ENCODE data around the gene PDE11A.

The PDE11A gene

DNA sequence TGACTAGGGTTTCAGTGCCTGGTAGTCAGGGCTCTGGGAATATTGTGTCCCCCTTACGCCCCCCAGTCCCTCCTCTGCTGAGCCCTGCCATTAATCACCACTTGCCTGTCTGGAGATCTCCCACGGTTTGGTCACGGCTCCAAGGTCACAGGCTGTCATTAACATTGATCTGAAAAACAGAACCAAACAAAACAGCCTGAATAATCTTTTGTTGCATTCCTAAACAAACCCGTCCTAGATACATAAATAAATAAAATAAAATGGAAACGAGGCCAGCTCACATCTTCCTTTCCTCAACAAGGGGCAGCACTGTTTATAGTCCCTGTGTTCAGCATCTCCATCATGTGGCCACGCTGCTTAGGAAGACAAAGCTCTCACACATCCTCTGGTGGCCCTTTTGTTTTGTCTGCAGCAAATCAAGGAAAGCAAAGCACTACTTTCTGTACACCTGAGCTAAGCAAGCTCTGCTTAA is 397.2 kb downstream of the PDE11A start:
- DNase-seq (ENCODE audit: extremely low read depth in 1 of 2, low read depth in 1 of 2), result no peak

- DNase-seq (ENCODE audit: extremely low read depth in 1 of 2, low read depth in 1 of 2), result no peak
Observed at GRCh38 chr2:177673602-177674595, 398.7 kb downstream of the PDE11A start.

DNA sequence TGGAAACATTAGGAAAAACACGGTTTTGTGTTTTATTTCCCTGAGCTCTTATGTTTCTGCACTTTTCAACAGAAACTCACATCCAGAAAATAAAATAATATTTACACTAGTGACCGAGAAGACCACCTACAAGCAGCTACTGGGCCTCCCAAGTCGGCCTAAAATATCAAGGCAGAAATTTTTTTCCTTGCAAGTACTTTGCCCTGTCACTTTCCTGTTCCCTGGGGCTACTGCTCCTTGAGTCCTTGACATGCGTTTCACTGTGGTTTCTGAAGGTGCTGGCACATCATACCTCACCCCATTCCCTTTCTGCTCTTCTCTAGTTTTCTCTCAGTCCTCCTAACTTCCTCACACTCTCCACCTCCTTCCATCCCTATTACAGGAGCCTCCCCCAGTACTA is 400.9 kb downstream of the PDE11A start:
- no peak for DNase-seq (ENCODE audit: extremely low read depth in 1 of 2, low read depth in 1 of 2)

DNA sequence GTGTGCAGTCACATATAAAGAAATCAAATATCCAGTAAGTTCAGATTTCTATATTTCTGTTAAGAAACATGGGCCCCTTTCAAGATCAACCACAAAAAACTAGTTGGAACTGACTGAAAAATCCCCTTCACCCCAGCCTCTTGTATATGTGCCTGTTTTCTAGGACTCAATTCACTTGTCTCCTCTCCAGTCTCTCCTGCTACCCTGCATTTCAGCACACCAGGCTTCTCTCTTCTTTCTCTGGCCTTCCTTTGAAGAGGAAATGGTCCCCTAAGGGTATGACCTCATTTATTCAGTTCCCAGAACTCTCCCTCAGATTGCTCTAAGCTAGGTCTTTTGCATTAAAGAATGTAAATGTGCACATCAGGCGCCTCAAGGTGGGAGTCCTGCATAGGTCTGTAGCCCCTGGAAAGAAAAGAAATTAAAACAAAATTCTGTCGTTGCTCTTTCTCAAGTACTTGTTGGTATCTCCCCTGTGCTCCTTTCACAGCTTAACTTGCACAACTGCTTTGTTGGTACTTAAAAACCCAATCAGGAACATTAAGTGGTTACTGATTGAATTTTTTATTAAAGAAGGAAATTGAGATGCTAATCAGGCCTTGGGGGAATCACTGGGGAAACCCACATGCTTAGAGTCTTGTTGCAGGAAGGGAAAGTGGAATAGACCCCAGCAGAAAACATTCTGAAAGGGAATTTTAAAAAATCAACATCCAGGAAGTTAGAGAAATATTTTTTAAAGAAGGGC is 401.6 kb downstream of the PDE11A start:
- DNase-seq (ENCODE audit: extremely low read depth in 1 of 2, low read depth in 1 of 2), result no peak

GRCh38 chr2:177669625-177670330 is 402.8 kb downstream of the PDE11A start:
- no peak for DNase-seq (ENCODE audit: extremely low read depth in 1 of 2, low read depth in 1 of 2)

- no peak for DNase-seq (ENCODE audit: extremely low read depth in 1 of 2, low read depth in 1 of 2)
Observed at GRCh38 chr2:177669201-177669600, 403.4 kb downstream of the PDE11A start.

GRCh38 chr2:177668617-177669016 is 404.0 kb downstream of the PDE11A start:
- no peak for DNase-seq (ENCODE audit: extremely low read depth in 1 of 2, low read depth in 1 of 2)

DNA sequence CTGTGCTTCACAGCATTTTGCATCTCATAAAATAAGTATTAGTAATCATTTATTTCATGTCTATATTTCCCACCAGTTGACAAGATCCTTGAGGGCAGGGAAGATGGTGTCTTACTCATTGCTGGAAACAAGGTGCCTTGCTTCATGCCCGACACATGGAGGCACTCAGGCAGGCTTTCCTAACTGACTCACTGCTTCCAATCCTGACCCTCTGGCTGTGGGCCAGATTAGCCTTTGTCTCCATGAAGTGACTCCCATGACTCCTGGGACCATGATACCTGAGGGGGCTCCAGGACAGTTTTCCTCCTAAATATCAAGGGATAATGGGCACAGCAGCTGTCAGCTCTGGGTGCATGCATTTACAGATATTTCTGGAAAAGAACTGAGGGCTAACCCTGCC is 405.0 kb downstream of the PDE11A start:
- DNase-seq (ENCODE audit: extremely low read depth in 1 of 2, low read depth in 1 of 2), result no peak

- DNase-seq (ENCODE audit: extremely low read depth in 1 of 2, low read depth in 1 of 2), result no peak
Observed at GRCh38 chr2:177666408-177666807, 406.2 kb downstream of the PDE11A start.

DNA sequence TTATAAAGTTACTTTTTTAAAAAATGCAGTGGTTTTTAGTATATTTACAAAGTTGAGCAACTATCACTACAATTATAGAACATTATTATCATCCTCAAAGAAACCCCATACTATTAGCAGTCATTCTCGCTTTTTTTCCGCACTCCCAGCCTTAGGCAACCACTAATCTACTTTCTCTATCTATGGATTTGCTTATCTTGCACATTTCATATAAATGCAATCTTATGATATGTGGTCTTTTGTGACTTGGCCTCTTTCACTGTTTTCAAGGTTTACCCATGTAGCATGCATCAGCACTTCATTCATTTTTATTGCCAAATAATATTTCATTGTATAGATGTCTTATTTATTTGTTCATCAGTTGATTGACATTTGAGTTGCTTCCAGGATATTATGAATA is 406.6 kb downstream of the PDE11A start:
- no peak for DNase-seq (ENCODE audit: extremely low read depth in 1 of 2, low read depth in 1 of 2)

GRCh38 chr2:177665328-177665727 is 407.2 kb downstream of the PDE11A start:
- DNase-seq (ENCODE audit: extremely low read depth in 1 of 2, low read depth in 1 of 2), result no peak

- no peak for DNase-seq (ENCODE audit: extremely low read depth in 1 of 2, low read depth in 1 of 2)
Observed at GRCh38 chr2:177662895-177663294, 409.7 kb downstream of the PDE11A start.

DNA sequence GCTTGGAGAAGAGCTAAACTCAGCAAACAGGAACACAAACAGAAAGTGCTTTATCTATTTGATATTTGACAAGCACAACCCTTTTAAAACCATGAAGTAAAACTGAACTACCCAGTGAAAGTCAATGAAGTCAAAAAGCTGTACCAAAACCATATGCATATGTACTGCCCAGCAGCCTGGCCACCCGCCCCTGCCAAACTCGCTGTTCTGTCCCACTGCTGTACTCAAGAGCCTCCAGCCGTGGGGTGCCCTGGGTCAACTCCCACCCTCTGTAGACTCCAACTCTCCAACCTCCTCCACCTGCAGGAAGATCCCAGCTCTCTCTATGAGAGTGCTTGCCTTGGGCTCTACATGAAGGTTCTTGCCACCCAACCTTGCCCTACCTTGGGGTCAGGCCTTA is 411.8 kb downstream of the PDE11A start:
- DNase-seq (ENCODE audit: extremely low read depth in 1 of 2, low read depth in 1 of 2), result no peak

DNA sequence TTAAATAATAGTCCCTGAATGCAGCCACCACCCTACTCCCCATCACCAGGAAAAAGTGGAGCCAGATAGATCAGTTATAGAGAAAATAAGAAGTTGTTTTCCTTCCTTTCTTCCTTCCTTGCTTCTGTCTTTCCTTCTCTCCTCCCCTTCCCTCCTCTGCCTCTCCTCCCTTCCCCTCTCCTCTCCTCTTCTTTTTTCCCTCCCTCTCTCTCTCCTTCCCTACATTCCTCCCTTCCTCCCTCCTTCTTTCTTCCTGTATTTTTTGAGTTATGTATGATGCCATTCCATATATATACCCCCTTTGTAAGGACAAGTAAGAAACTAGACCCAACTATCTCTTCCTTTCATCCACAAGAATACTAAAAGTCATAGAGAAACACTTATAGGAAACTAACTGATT is 414.3 kb downstream of the PDE11A start:
- no peak for DNase-seq (ENCODE audit: extremely low read depth in 1 of 2, low read depth in 1 of 2)

DNA sequence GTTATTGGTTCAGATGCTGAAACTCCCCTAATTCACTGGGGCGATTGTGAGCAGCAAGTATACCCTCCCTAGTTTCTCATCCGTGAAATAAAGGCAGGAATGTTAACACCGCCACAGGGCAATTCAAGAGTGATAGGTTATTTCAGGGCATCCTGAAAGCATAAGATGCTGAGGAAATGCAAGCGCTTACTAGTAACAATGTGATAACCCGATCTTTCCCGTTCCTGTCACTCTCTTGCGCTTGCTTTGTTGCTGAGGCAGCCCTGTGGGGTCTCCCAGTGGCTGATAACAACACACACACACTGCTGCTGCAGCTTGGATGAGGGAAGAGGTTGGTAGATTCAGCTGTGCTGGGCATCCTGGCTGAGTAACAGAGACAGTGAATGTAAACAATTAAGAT is 420.7 kb downstream of the PDE11A start:
- no peak for DNase-seq (ENCODE audit: extremely low read depth in 1 of 2, low read depth in 1 of 2)

DNA sequence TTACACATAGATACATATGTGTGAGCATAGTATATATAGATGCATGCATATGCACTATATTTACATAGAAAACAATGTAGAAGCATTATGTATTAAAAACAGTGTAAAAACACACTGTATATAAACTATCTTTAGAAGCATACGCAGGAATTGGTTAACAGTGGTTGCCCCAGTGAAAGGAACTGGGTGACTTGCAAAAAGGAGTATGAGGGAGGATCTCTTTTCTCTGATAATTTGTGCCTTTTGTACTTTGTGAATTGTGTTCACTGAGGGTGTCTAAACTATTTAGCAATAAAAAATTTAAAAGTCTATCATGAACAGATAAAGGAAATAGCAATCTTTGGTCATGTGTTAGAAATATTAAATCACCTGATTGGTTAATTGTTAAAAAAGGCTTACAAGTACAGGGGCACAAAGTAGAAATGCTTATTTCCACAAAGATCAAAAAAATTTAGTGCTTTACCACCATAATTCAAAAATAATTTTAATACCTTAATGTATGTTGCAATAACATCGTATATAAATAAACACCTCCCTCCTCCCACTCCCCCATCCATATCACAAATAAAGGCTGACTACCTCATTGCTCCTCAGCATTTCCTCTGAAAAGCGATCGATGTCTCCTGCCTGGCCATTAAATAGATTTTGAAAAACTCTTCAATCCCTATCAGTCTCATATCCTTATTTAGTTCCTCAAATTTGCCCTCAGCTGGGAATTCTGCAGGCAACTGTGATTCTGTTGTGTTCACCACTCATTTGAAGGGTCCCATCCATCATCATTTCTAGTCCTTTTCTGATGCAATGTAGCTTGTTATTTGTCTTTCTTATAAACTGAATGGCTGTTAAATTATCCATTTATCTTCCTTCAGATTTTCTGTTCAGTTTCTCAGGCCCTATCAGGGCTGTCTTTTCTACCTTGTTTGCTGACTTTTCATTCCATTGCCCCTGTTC is 422.7 kb downstream of the PDE11A start:
- no peak for DNase-seq (ENCODE audit: extremely low read depth in 1 of 2, low read depth in 1 of 2)

DNA sequence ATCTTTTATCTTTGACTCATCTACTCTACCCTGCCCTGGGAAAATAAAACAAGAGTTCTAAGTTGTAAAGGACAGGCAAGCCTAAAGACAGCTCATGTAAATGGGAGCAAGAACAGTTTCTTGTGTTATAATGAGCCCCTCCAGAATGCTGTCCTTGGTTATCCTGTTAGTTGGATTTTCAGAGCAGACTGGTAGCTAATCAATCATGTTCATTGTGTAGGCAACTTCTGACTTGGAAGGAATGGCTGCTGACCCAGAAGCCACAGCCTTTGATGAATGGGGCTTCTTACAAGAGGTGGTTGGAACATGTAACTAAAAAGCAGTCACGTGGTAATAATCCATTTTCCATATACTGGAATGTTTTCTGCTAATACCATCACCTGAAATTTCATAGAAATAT is 425.8 kb downstream of the PDE11A start:
- no peak for DNase-seq (ENCODE audit: extremely low read depth in 1 of 2, low read depth in 1 of 2)

DNA sequence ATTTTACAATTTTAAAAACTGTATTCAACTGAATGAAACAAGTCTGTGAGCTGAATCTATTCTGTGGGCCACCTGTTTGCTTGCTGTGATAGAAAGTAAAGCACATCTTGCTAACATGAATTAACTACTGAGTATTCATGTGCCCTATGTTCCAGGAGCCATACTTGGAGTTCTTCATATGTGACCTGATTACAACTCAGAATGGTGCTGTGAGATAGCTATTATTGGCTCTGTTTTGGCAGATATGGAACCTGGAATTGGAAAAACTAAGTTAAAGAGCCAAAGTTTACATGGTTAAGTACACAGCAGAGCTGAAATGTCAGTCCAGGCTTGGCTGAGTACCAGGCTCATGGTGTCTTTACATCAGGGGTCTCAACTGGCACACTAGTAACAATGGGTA is 426.3 kb downstream of the PDE11A start:
- DNase-seq (ENCODE audit: extremely low read depth in 1 of 2, low read depth in 1 of 2), result no peak

- no peak for DNase-seq (ENCODE audit: extremely low read depth in 1 of 2, low read depth in 1 of 2)
Observed at GRCh38 chr2:177641331-177641730, 431.2 kb downstream of the PDE11A start.

DNA sequence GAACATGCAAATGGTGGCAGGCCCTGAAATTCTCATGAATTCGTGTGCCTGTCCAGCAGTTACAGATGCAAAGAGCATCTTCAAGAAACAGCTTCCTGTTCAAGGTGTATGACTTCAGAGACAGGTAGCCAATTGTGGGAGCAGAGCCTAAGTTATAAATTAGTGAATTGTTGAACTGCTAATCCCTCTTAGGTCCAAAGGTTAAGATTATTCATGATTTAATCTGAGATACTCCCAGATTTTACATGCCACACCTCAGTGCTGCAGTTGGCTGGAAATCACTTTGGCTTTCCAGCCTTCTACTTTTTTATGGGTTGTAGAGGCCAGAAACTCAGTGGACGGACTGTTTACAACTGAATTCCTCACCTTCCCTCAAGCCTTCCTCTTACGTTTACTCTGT is 432.2 kb downstream of the PDE11A start:
- no peak for DNase-seq (ENCODE audit: extremely low read depth in 1 of 2, low read depth in 1 of 2)

Measured in stimulated activated CD8-positive, alpha-beta memory T cell treated with anti-CD3 and anti-CD28 coated beads, Interleukin-7, amount 100 ng/mL, for 48 hours (primary cell).